SK-N-SH (cell line): ENCODE measurements around the gene CLDN18. TPM values are rescaled to one million over a fixed set of nuclear protein-coding genes. Genes with fewer than 3 reads are reported as not detected.

Experiments used
- CTCF ChIA-PET: fragments of 300-600, 350-600 bp; formaldehyde crosslinking; extraction: SDS; loops from one replicate; lab custom pipeline; 2021; lab: Yijun Ruan, JAX
- POLR2A ChIA-PET: fragments of 350-600 bp; sonication (Branson Sonifier 250); formaldehyde crosslinking; extraction: SDS; loops from one replicate; lab custom pipeline; 2020; ENCODE audit warnings: antibody characterized with exemption, inconsistent platforms; lab: Yijun Ruan, JAX
- DNase-seq: peaks from one replicate; pipeline ENCODE4 v3.0.0; 2012
- H2AFZ ChIP-seq: fragments of 200-600 bp; sonication (generic); 2 replicates; pipeline ENCODE4 v1.8.1; 2016; ENCODE audit warnings: antibody characterized with exemption, mild to moderate bottlenecking, low read depth
- H3F3A ChIP-seq: fragments of 200-600 bp; sonication (generic); replicated peaks from 2 replicates; pipeline ENCODE3; 2016; ENCODE audit warnings: antibody characterized with exemption, mild to moderate bottlenecking; ENCODE audit not compliant: insufficient read depth
- H3K27ac ChIP-seq, 2 experiments: fragments of 200-500 bp in 1 of 2; fragments of 200-600 bp in 1 of 2; sonication (Bioruptor generic) in 1 of 2; sonication (generic), shearing (Covaris generic) in 1 of 2; 2 replicates each; pipeline versions ENCODE4 v1.5.1 to v1.6.1; 2014 to 2016; ENCODE audit warnings: low read depth in 2 of 2, inconsistent platforms in 1 of 2, low read length in 1 of 2, mild to moderate bottlenecking in 1 of 2, mixed read lengths in 1 of 2
- H3K27me3 ChIP-seq: fragments of 200-600 bp; sonication (generic), shearing (Covaris generic); 2 replicates; pipeline ENCODE4 v1.6.1; 2016; ENCODE audit warnings: mixed run types; ENCODE audit not compliant: insufficient read depth
- H3K36me3 ChIP-seq, 2 experiments: fragments of 200-500 bp in 1 of 2; fragments of 200-600 bp in 1 of 2; sonication (Bioruptor generic) in 1 of 2; sonication (generic) in 1 of 2; replicated peaks in 1 of 2; 2 replicates each; pipeline versions ENCODE3 to v1.5.1; 2014 to 2016; ENCODE audit warnings: low read length in 1 of 2, mild to moderate bottlenecking in 1 of 2; ENCODE audit not compliant: insufficient read depth in 2 of 2, control insufficient read depth in 1 of 2
- H3K4me1 ChIP-seq, 2 experiments: fragments of 200-500 bp in 1 of 2; fragments of 200-600 bp in 1 of 2; sonication (Bioruptor generic) in 1 of 2; sonication (generic), shearing (Covaris generic) in 1 of 2; 2 replicates each; pipeline versions ENCODE4 v1.5.1 to v1.6.1; 2014 to 2016; ENCODE audit warnings: low read depth in 1 of 2, low read length in 1 of 2, mixed run types in 1 of 2; ENCODE audit not compliant: insufficient read depth in 2 of 2, control insufficient read depth in 1 of 2
- H3K4me2 ChIP-seq: fragments of 200-600 bp; sonication (generic), shearing (Covaris generic); 2 replicates; pipeline ENCODE4 v1.6.1; 2017; ENCODE audit warnings: mixed run types
- H3K4me3 ChIP-seq, 2 experiments: fragments of 200-500 bp in 1 of 2; fragments of 200-600 bp in 1 of 2; sonication (Bioruptor generic) in 1 of 2; sonication (generic), shearing (Covaris generic) in 1 of 2; 2 replicates each; pipeline versions ENCODE4 v1.5.1 to v1.8.1; 2014 to 2016; ENCODE audit warnings: low read depth in 2 of 2, inconsistent platforms in 1 of 2, low read length in 1 of 2, mild to moderate bottlenecking in 1 of 2, mixed read lengths in 1 of 2, moderate library complexity in 1 of 2
- H3K79me2 ChIP-seq: fragments of 200-600 bp; sonication (generic); 2 replicates; pipeline ENCODE4 v1.8.1; 2017; ENCODE audit warnings: mild to moderate bottlenecking; ENCODE audit not compliant: insufficient read depth
- H3K9ac ChIP-seq: fragments of 200-600 bp; sonication (generic); 2 replicates; pipeline ENCODE4 v1.6.1; 2017; ENCODE audit warnings: mixed run types
- H3K9me2 ChIP-seq: fragments of 200-600 bp; sonication (generic); 2 replicates; pipeline ENCODE4 v1.6.1; 2017; ENCODE audit warnings: mixed run types
- H3K9me3 ChIP-seq: fragments of 200-600 bp; sonication (generic); 2 replicates; pipeline ENCODE4 v1.6.1; 2017; ENCODE audit warnings: mixed run types, mild to moderate bottlenecking, moderate library complexity
- H4K20me1 ChIP-seq: fragments of 200-600 bp; sonication (generic); 2 replicates; pipeline ENCODE4 v1.6.1; 2017; ENCODE audit warnings: mild to moderate bottlenecking, mixed run types; ENCODE audit not compliant: insufficient read depth
- ELF1 ChIP-seq: IDR thresholded peaks from 2 replicates; pipeline ENCODE4 v1.4.0; 2012
- EP300 ChIP-seq, 2 experiments: IDR thresholded peaks; 2 replicates each; pipeline versions ENCODE4 v1.4.0 to v1.6.1; 2012; ENCODE audit warnings: borderline replicate concordance in 1 of 2, low read depth in 1 of 2, low read length in 1 of 2
- FOXJ3 ChIP-seq: sonication (generic); formaldehyde crosslinking; IDR thresholded peaks from 2 replicates; pipeline ENCODE4 v1.5.1; 2020; ENCODE audit warnings: mild to moderate bottlenecking, missing genetic modification reagents
- FOXM1 ChIP-seq: IDR thresholded peaks from 2 replicates; pipeline ENCODE4 v1.4.0; 2012; ENCODE audit warnings: low read depth, mild to moderate bottlenecking
- GATA2 ChIP-seq: sonication (generic); formaldehyde crosslinking; IDR thresholded peaks from 2 replicates; pipeline ENCODE4 v1.5.0; 2020; ENCODE audit warnings: mild to moderate bottlenecking, missing genetic modification reagents
- JUND ChIP-seq: IDR thresholded peaks from 2 replicates; pipeline ENCODE4 v1.4.0; 2012
- MEF2A ChIP-seq: IDR thresholded peaks from 2 replicates; pipeline ENCODE4 v1.4.0; 2012; ENCODE audit warnings: low read depth, borderline replicate concordance
- NFIC ChIP-seq: IDR thresholded peaks from 2 replicates; pipeline ENCODE4 v1.4.0; 2012; ENCODE audit warnings: borderline replicate concordance
- NRF1 ChIP-seq: IDR thresholded peaks from 2 replicates; pipeline ENCODE4 v1.6.1; 2012; ENCODE audit warnings: low read depth, mild to moderate bottlenecking, low read length
- RXRA ChIP-seq: IDR thresholded peaks from 2 replicates; pipeline ENCODE4 v1.4.0; 2012; ENCODE audit warnings: low read depth, mild to moderate bottlenecking, borderline replicate concordance
- TAF1 ChIP-seq: IDR thresholded peaks from 2 replicates; pipeline ENCODE4 v1.6.1; 2012; ENCODE audit warnings: low read depth, mild to moderate bottlenecking, low read length, moderate library complexity, borderline replicate concordance
- TCF12 ChIP-seq: IDR thresholded peaks from 2 replicates; pipeline ENCODE4 v1.4.0; 2012
- TEAD4 ChIP-seq: IDR thresholded peaks from 2 replicates; pipeline ENCODE4 v1.4.0; 2012; ENCODE audit warnings: mild to moderate bottlenecking, borderline replicate concordance; ENCODE audit not compliant: insufficient read depth
- WGBS: methylation state at CpG from one replicate; pipeline ENCODE4 v1.1.6; 2017; ENCODE audit warnings: low lambda C conversion rate; 5-methylcytosine and 5-hydroxymethylcytosine counted together
- polyA plus RNA-seq, 3 experiments: library from polyadenylated mRNA; depleted of rRNA; stranded (reverse); fragments of >200 nt; gene quantifications; 2 replicates each; pipeline ENCODE4 v1.2.3, GENCODE V29; 2012
- TF ChIP-seq, protein P1 (sequence below): IDR thresholded peaks from 2 replicates; pipeline ENCODE4; 2012
- TF ChIP-seq, protein P2 (sequence below): fragments of 150-350 bp; IDR thresholded peaks from 2 replicates; pipeline ENCODE4 v1.6.1; 2017; ENCODE audit warnings: antibody characterized with exemption, low read length, low read depth, borderline replicate concordance
- TF ChIP-seq, protein P3 (sequence below): IDR thresholded peaks from 2 replicates; pipeline ENCODE4 v1.4.0; 2012; ENCODE audit warnings: low read depth, borderline replicate concordance
- TF ChIP-seq, protein P4 (sequence below): IDR thresholded peaks from 2 replicates; pipeline ENCODE4 v1.6.1; 2012; ENCODE audit warnings: mild to moderate bottlenecking, low read depth, low read length, moderate library complexity

CLDN18 gene
- polyA plus RNA-seq, 1 of the 3 experiments (the other 2 are of a cell fraction): not detected

DNA sequence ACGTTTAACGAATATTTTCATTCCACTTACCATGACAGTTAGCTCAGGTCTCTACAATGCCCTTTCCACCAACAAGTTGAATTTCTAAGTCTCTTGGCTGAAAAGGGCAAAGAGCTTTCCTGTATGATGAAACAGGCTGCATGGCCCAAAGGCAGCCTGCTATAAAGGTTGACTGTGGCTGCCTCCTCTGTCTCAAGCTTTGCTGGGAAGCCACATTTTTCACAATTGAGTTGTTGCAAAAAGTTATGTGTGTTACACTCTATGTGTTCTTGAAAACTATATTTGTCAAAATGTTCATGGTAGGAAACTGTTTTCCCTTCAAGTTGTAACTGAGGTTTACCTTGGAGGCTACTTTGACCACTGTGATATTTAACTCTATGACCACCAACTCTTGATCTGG lies 56.0 kb downstream of the CLDN18 start:
- 100% methylated on average over 2 of the region's 2 CpGs for WGBS
- TF ChIP-seq JUND (no peak), TCF12 (no peak), TAF1 (no peak), MEF2A (no peak), GATA2 (CRISPR knock-in tag) (no peak), EP300 (IDR thresholded peaks at IDR 0.05; ENCODE audit: borderline replicate concordance in 1 of 2, low read depth in 1 of 2, low read length in 1 of 2) (no peak), TEAD4 (no peak), FOXJ3 (no peak), NFIC (no peak), NRF1 (no peak), RXRA (no peak)
- TF ChIP-seq, protein P1, sequence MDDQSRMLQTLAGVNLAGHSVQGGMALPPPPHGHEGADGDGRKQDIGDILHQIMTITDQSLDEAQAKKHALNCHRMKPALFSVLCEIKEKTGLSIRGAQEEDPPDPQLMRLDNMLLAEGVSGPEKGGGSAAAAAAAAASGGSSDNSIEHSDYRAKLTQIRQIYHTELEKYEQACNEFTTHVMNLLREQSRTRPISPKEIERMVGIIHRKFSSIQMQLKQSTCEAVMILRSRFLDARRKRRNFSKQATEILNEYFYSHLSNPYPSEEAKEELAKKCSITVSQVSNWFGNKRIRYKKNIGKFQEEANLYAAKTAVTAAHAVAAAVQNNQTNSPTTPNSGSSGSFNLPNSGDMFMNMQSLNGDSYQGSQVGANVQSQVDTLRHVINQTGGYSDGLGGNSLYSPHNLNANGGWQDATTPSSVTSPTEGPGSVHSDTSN: no peak
- TF ChIP-seq, protein P2, sequence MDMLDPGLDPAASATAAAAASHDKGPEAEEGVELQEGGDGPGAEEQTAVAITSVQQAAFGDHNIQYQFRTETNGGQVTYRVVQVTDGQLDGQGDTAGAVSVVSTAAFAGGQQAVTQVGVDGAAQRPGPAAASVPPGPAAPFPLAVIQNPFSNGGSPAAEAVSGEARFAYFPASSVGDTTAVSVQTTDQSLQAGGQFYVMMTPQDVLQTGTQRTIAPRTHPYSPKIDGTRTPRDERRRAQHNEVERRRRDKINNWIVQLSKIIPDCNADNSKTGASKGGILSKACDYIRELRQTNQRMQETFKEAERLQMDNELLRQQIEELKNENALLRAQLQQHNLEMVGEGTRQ: no peak
- TF ChIP-seq, protein P3, sequence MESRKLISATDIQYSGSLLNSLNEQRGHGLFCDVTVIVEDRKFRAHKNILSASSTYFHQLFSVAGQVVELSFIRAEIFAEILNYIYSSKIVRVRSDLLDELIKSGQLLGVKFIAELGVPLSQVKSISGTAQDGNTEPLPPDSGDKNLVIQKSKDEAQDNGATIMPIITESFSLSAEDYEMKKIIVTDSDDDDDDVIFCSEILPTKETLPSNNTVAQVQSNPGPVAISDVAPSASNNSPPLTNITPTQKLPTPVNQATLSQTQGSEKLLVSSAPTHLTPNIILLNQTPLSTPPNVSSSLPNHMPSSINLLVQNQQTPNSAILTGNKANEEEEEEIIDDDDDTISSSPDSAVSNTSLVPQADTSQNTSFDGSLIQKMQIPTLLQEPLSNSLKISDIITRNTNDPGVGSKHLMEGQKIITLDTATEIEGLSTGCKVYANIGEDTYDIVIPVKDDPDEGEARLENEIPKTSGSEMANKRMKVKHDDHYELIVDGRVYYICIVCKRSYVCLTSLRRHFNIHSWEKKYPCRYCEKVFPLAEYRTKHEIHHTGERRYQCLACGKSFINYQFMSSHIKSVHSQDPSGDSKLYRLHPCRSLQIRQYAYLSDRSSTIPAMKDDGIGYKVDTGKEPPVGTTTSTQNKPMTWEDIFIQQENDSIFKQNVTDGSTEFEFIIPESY: no peak
- TF ChIP-seq, all 33 proteins: peak for 0
- Histone ChIP-seq H3K27ac (no peak overlapping the region), H3K4me3 (no peak overlapping the region), H3K4me1 (peaks cover 0 to 8% of the 10 kb centered on the region in 2 experiments; a peak in 3 of 4 replicates), H3K9me3 (no peaks in the 10 kb centered on the region), H3K27me3 (no peaks in the 10 kb centered on the region), H3K9ac (no peak overlapping the region), H3K9me2 (no peaks in the 10 kb centered on the region), H3K36me3 (peaks cover 42 to 70% of the 10 kb centered on the region in 2 experiments), H2AFZ (no peak overlapping the region), H3K79me2 (no peaks in the 10 kb centered on the region), H4K20me1 (peaks cover 10% of the 10 kb centered on the region; the same call in 1 of the 2 replicates), H3K4me2 (no peak overlapping the region), H3F3A (peaks cover 10% of the 10 kb centered on the region)
- ChIA-PET CTCF (interaction anchor here (0.6 to 3.8 kb wide), 6 partner anchors 13 to 352 kb away, joined by 3 to 35 read pairs (median 3); no protein-coding TSS in a partner anchor), POLR2A (no interaction called here)
- DNase-seq: no peak

DNA sequence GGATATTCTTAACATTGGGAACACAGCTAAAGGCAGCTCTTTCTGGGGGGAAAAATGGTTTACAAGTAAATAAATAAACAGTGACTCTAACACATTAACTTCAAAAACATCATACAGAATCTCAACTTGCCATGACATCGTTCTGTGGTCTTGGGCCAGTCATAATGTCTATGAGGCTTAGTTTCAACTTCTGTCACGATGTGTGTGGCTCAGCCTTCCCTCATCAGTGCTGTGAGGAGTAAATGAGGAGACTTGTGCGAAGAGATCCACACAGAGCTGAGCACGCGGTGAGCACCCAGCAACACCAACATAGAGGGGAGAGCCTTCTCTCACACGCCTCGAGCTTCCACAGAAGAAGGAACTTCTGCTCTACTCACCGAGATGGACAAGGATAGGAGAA lies 56.4 kb downstream of the CLDN18 start:
- Histone ChIP-seq H3K27ac (no peak overlapping the region), H3K9me3 (no peaks in the 10 kb centered on the region), H4K20me1 (peaks cover 10% of the 10 kb centered on the region; the same call in 1 of the 2 replicates), H3K79me2 (no peaks in the 10 kb centered on the region), H3K36me3 (peaks cover 42 to 73% of the 10 kb centered on the region in 2 experiments), H3K4me2 (no peak overlapping the region), H3K27me3 (no peaks in the 10 kb centered on the region), H3K9me2 (no peaks in the 10 kb centered on the region), H2AFZ (no peak overlapping the region), H3F3A (peaks cover 10% of the 10 kb centered on the region), H3K9ac (no peak overlapping the region), H3K4me3 (no peak overlapping the region), H3K4me1 (peaks cover 0 to 8% of the 10 kb centered on the region in 2 experiments; a peak in 3 of 4 replicates)
- WGBS: 95% methylated on average over 8 of the region's 8 CpGs
- ChIA-PET CTCF (interaction anchor here (0.7 to 3.8 kb wide), 4 partner anchors 14 to 108 kb away, joined by 3 to 35 read pairs (median 6); partner anchors contain the start of gene DBR1), POLR2A (no interaction called here)
- TF ChIP-seq FOXM1 (no peak), ELF1 (no peak), NFIC (no peak), EP300 (IDR thresholded peaks at IDR 0.05; ENCODE audit: borderline replicate concordance in 1 of 2, low read depth in 1 of 2, low read length in 1 of 2) (no peak)
- TF ChIP-seq, protein P1: no peak
- TF ChIP-seq, protein P4, sequence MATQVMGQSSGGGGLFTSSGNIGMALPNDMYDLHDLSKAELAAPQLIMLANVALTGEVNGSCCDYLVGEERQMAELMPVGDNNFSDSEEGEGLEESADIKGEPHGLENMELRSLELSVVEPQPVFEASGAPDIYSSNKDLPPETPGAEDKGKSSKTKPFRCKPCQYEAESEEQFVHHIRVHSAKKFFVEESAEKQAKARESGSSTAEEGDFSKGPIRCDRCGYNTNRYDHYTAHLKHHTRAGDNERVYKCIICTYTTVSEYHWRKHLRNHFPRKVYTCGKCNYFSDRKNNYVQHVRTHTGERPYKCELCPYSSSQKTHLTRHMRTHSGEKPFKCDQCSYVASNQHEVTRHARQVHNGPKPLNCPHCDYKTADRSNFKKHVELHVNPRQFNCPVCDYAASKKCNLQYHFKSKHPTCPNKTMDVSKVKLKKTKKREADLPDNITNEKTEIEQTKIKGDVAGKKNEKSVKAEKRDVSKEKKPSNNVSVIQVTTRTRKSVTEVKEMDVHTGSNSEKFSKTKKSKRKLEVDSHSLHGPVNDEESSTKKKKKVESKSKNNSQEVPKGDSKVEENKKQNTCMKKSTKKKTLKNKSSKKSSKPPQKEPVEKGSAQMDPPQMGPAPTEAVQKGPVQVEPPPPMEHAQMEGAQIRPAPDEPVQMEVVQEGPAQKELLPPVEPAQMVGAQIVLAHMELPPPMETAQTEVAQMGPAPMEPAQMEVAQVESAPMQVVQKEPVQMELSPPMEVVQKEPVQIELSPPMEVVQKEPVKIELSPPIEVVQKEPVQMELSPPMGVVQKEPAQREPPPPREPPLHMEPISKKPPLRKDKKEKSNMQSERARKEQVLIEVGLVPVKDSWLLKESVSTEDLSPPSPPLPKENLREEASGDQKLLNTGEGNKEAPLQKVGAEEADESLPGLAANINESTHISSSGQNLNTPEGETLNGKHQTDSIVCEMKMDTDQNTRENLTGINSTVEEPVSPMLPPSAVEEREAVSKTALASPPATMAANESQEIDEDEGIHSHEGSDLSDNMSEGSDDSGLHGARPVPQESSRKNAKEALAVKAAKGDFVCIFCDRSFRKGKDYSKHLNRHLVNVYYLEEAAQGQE: no peak
- DNase-seq: no peak
